ENCODE data around the gene RNASEH2C. TPM values are rescaled to one million over a fixed set of nuclear protein-coding genes. Genes with fewer than 3 reads are reported as not detected.

Gene RNASEH2C
- total RNA-seq, 2 donors from 2014 or later, result 138 to 185 TPM

- no peak for TF ChIP-seq CTCF (IDR thresholded peaks at IDR 0.05)
- Histone ChIP-seq H3K4me3 (no peak overlapping the region), H3K4me1 (ENCODE audit: control insufficient read depth in 1 of 2, low read depth in 2 of 2) (no peaks in the 10 kb centered on the region), H3K36me3 (no peaks in the 10 kb centered on the region), H3K27ac (no peak overlapping the region), H3K27me3 (replicated peaks; ENCODE audit: insufficient read depth) (no peaks in the 10 kb centered on the region), H3K9me3 (no peaks in the 10 kb centered on the region)
- no peak for DNase-seq (ENCODE audit: low spot score)
- no peak for ATAC-seq (ENCODE audit: insufficient number of reproducible peaks, low FRiP score, low read depth)
These were observed 6.1 kb upstream of the RNASEH2C start for GRCh38 chr11:65726660-65727059.

- Histone ChIP-seq H3K4me3 (no peak overlapping the region), H3K27me3 (replicated peaks; ENCODE audit: insufficient read depth) (no peaks in the 10 kb centered on the region), H3K27ac (no peak overlapping the region), H3K36me3 (peaks cover 23% of the 10 kb centered on the region), H3K9me3 (no peaks in the 10 kb centered on the region), H3K4me1 (ENCODE audit: control insufficient read depth in 1 of 2, low read depth in 2 of 2) (peaks cover 15 to 22% of the 10 kb centered on the region in 2 donors)
- no peak for ATAC-seq (ENCODE audit: insufficient number of reproducible peaks, low FRiP score, low read depth)
- DNase-seq (ENCODE audit: low spot score), result no peak
- TF ChIP-seq CTCF (IDR thresholded peaks at IDR 0.05), result no peak
These were observed 1.7 kb upstream of the RNASEH2C start for GRCh38 chr11:65722261-65722660.

- Histone ChIP-seq H3K27me3 (replicated peaks; ENCODE audit: insufficient read depth) (no peaks in the 10 kb centered on the region), H3K27ac (peak overlapping the region; percentile 55 to 77), H3K4me1 (ENCODE audit: control insufficient read depth in 1 of 2, low read depth in 2 of 2) (peaks cover 15 to 22% of the 10 kb centered on the region in 2 donors), H3K36me3 (peaks cover 44% of the 10 kb centered on the region), H3K4me3 (peak overlapping the region; percentile 89), H3K9me3 (no peaks in the 10 kb centered on the region)
- TF ChIP-seq CTCF (IDR thresholded peaks at IDR 0.05), result no peak
- DNase-seq (ENCODE audit: low spot score) (no peak), ATAC-seq (ENCODE audit: insufficient number of reproducible peaks, low FRiP score, low read depth) (no peak)
These were observed 757 bp downstream of the RNASEH2C start for GRCh38 chr11:65719871-65720210.

- H3K4me3 ChIP-seq, result peak overlapping the region; percentile 89
- no peak overlapping the region for H3K27ac ChIP-seq
- ATAC-seq (ENCODE audit: insufficient number of reproducible peaks, low FRiP score, low read depth) (no peak), DNase-seq (ENCODE audit: low spot score) (no peak)
- no peaks in the 10 kb centered on the region for H3K9me3 ChIP-seq
- peaks cover 15 to 22% of the 10 kb centered on the region in 2 donors for H3K4me1 ChIP-seq (ENCODE audit: control insufficient read depth in 1 of 2, low read depth in 2 of 2)
- H3K36me3 ChIP-seq, result peaks cover 52% of the 10 kb centered on the region
- no peak for TF ChIP-seq CTCF (IDR thresholded peaks at IDR 0.05)
- no peaks in the 10 kb centered on the region for H3K27me3 ChIP-seq (replicated peaks; ENCODE audit: insufficient read depth)
These were observed 1.6 kb downstream of the RNASEH2C start for GRCh38 chr11:65718964-65719492.

GRCh38 chr11:65718531-65718930 lies 2.1 kb downstream of the RNASEH2C start:
- peaks cover 57% of the 10 kb centered on the region for H3K36me3 ChIP-seq

More at GRCh38 chr11:65718531-65718930, 2.1 kb downstream of the RNASEH2C start:
- ATAC-seq (ENCODE audit: insufficient number of reproducible peaks, low FRiP score, low read depth) (no peak), DNase-seq (ENCODE audit: low spot score) (no peak)
- Histone ChIP-seq H3K27ac (no peak overlapping the region), H3K4me1 (ENCODE audit: control insufficient read depth in 1 of 2, low read depth in 2 of 2) (peaks cover 15 to 24% of the 10 kb centered on the region in 2 donors), H3K4me3 (no peak overlapping the region), H3K27me3 (replicated peaks; ENCODE audit: insufficient read depth) (no peaks in the 10 kb centered on the region), H3K9me3 (no peaks in the 10 kb centered on the region)
- TF ChIP-seq CTCF (IDR thresholded peaks at IDR 0.05), result no peak
